Immature natural killer cell (primary cell): Measurements from ENCODE around the gene OR10AD1. TPM values are rescaled to one million over a fixed set of nuclear protein-coding genes. Genes with fewer than 3 reads are reported as not detected.
"Not testable (repeated sequence)": the region's sequence is repeated elsewhere in the genome, so short reads cannot be mapped to it uniquely, and the experiment has no call there.

ENCODE experiments used
- DNase-seq, 3 donors: peaks; one replicate each; pipeline ENCODE4 v3.0.0; 2022; ENCODE audit warnings: mixed read lengths in 1 of 3
- H3K27ac Mint-ChIP-seq, 6 donors: one replicate each; pipeline ENCODE4 v1.8.0; 2020; ENCODE audit warnings: mixed read lengths in 6 of 6, mild to moderate bottlenecking in 5 of 6, inconsistent platforms in 4 of 6, moderate library complexity in 3 of 6
- H3K27me3 Mint-ChIP-seq, 3 donors: one replicate each; pipeline ENCODE4 v1.8.0; 2020 to 2021; ENCODE audit warnings: low read depth in 3 of 3, mild to moderate bottlenecking in 3 of 3, mixed read lengths in 3 of 3, moderate library complexity in 3 of 3, inconsistent platforms in 1 of 3
- H3K36me3 Mint-ChIP-seq, 3 donors: one replicate each; pipeline ENCODE4 v1.8.0; 2020; ENCODE audit warnings: mixed read lengths in 3 of 3, inconsistent platforms in 2 of 3, mild to moderate bottlenecking in 2 of 3
- H3K4me1 Mint-ChIP-seq, 2 donors: one replicate each; pipeline ENCODE4 v1.8.0; 2020; ENCODE audit warnings: inconsistent platforms in 2 of 2, mild to moderate bottlenecking in 2 of 2, mixed read lengths in 2 of 2, moderate library complexity in 1 of 2
- H3K4me3 Mint-ChIP-seq, 5 donors: one replicate each; pipeline ENCODE4 v1.8.0; 2020; ENCODE audit warnings: mild to moderate bottlenecking in 5 of 5, mixed read lengths in 5 of 5, inconsistent platforms in 3 of 5, moderate library complexity in 3 of 5
- H3K9me3 Mint-ChIP-seq, 6 donors: one replicate each; pipeline ENCODE4 v1.8.0; 2020; ENCODE audit warnings: mild to moderate bottlenecking in 6 of 6, mixed read lengths in 6 of 6, inconsistent platforms in 4 of 6, moderate library complexity in 3 of 6
- polyA plus RNA-seq, 3 donors: library from polyadenylated mRNA; unstranded; fragments of 300-500 nt; fragmentation: Illumina TruSeq; gene quantifications; one replicate each; pipeline ENCODE4 v1.2.3, GENCODE V29; 2021

OR10AD1 gene
- polyA plus RNA-seq = not detected

DNA sequence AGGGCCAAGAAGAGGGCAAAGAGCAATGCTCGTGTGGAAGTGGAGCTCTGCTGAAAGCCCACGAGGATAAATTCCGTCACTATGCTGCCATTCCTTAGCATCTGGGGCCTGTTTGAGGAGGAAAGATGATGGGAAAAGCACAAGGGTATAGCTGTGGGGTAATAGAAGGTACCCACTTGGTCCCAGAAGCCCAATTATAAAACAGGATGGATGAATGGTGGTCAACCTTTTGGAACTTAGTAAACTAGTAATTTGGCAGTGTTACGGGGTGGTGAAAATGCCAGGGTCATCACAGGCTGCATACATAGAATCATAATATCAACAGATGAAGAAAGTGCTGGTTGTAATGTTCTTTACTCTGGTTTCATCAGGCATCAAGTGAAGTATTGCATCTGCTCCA lies at the start of gene OR10AD1:
Gene OR10AD1 (minus strand): TSS at position 101 of the 400 bp plus-strand sequence. CDS start 0 bp downstream, at position 101.
- peaks cover 6 to 16% (median 8%) of the 10 kb centered on the region in 3 donors for H3K27me3 Mint-ChIP-seq

GRCh38 chr12:48247181-48247966 lies 44.3 kb upstream of the OR10AD1 start:
- Mint-ChIP-seq H3K36me3 (peaks cover 0 to 2% (median 0%) of the 10 kb centered on the region in 3 donors), H3K4me3 (no peak overlapping the region), H3K9me3 (no peaks in the 10 kb centered on the region), H3K27me3 (peaks cover 2 to 5% (median 4%) of the 10 kb centered on the region in 3 donors), H3K4me1 (no peaks in the 10 kb centered on the region), H3K27ac (no peak overlapping the region)
- no peak for DNase-seq

More for the DNA sequence above, at the start of gene OR10AD1:
- Mint-ChIP-seq H3K27ac (peak within 1 kb of the TSS in 1 of 6 donors; percentile 41), H3K36me3 (peaks cover 23 to 50% (median 36%) of the 10 kb centered on the region in 3 donors), H3K9me3 (peaks cover 24 to 61% (median 37%) of the 10 kb centered on the region in 6 donors), H3K4me1 (peaks cover 41 to 49% of the 10 kb centered on the region in 2 donors), H3K4me3 (peak within 1 kb of the TSS in 1 of 5 donors; percentile 39)
- DNase-seq = no peak

DNA sequence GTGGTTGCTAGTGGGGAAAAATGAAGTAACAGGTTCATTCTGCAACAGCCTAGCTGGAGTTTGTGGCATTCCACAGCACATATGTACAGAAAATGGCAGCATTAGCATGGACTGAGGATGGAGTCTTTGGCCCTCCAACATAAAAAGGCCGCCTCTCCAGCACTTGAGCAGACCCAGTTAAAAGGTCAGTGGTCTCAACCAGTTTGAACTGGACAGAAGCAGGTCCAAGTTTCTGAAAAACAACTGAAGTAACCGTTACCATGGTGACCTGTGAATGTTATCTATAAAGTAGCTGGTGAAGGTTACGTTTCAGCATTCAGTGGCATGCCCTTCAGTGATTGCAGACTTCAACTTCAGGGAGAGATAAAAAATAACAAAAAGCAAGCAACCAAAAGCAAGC lies 34.1 kb upstream of the OR10AD1 start:
- Mint-ChIP-seq H3K4me3 (no peak overlapping the region), H3K9me3 (peaks cover 0 to 2% (median 0%) of the 10 kb centered on the region in 6 donors), H3K4me1 (no peaks in the 10 kb centered on the region), H3K27ac (no peak overlapping the region), H3K36me3 (no peaks in the 10 kb centered on the region), H3K27me3 (peaks cover 5 to 15% (median 5%) of the 10 kb centered on the region in 3 donors)
- no peak for DNase-seq

DNA sequence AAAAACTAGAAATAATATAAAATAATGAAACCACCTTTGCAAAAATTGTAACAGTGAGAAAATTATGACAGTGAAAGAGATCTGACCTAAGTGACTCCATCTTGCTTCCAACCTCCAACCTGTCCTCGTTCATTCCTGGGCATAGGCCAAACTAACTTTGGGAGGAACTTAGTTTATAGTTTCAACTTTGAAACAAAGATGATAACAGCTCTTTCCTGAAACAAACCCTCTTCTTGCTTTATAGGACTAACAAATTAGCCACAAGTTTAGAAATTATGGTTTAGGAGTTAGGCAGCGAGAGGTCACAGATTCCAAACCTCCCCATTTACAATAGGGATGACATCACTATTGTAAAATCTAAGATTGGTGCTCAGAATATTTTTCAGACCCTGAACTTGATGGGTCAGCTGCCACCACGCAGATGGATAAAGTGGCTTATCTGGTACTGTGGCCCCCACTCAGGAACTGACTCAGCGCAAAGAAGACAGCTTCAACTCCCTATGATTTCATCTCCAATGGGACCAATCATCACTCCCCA lies 32.8 kb upstream of the OR10AD1 start:
- Mint-ChIP-seq H3K4me3 (no peak overlapping the region), H3K27me3 (peaks cover 5 to 15% (median 5%) of the 10 kb centered on the region in 3 donors), H3K27ac (no peak overlapping the region), H3K9me3 (peaks cover 0 to 4% (median 0%) of the 10 kb centered on the region in 6 donors), H3K36me3 (no peaks in the 10 kb centered on the region), H3K4me1 (no peaks in the 10 kb centered on the region)
- DNase-seq = no peak

DNA sequence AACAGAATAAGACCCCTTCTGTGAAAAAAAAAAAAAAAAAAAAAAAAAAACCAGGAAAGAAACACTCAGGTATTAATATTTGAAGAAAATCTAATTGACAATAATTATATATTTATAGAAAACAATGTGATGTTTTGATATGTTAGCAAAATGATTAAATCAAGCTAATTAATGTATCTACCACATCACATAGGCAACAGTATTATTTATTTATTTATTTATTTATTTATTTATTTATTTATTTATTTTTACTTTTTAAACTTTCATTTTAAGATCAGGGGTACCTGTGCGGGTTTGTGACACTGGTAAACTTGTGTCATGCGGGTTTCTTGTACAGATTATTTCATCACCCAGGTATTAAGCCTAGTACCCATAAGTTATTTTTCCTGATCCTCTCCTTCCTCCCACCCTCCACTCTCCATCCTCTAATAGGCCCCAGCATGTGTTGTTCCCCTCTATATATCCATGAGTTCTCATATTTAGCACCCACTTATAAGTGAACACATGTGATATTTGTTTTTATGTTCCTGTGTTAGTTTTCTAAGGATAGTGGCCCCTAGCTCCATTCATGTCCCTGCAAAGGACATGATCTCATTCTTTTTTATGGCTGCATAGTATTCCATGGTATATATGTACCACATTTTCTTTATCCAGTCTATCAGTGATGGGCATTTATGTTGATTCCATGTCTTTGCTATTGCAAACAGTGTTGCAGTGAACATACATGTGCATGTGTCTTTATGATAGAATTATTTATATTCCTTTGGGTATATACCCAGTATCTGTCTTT lies 28.3 kb upstream of the OR10AD1 start:
- not testable (repeated sequence) for H3K27ac Mint-ChIP-seq, H3K4me1 Mint-ChIP-seq, H3K36me3 Mint-ChIP-seq, H3K4me3 Mint-ChIP-seq, DNase-seq
- peaks cover 0 to 15% (median 4%) of the 10 kb centered on the region in 6 donors for H3K9me3 Mint-ChIP-seq
- peaks cover 4 to 20% (median 10%) of the 10 kb centered on the region in 3 donors for H3K27me3 Mint-ChIP-seq

DNA sequence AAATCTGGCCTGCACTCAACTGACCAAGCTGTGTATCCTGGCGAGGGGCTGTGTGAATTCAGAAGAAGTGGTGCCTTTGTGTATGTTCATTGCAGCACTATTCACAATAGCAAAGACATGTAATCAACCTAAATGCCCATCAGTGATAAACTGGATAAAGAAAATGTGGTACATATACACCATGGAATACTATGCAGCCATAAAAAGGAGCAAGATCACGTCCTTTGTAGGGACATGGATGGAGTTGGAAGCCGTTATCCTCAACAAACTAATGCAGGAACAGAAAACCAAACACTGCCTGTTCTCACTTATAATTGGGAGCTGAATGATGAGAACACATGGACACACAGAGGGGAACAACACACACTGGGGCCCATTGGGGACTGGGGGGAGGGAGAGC lies 21.4 kb upstream of the OR10AD1 start:
- not testable (repeated sequence) for H3K4me1 Mint-ChIP-seq, H3K4me3 Mint-ChIP-seq, H3K27ac Mint-ChIP-seq, H3K36me3 Mint-ChIP-seq, DNase-seq
- Mint-ChIP-seq H3K9me3 (peaks cover 0 to 15% (median 4%) of the 10 kb centered on the region in 6 donors), H3K27me3 (peaks cover 5 to 37% (median 7%) of the 10 kb centered on the region in 3 donors)

DNA sequence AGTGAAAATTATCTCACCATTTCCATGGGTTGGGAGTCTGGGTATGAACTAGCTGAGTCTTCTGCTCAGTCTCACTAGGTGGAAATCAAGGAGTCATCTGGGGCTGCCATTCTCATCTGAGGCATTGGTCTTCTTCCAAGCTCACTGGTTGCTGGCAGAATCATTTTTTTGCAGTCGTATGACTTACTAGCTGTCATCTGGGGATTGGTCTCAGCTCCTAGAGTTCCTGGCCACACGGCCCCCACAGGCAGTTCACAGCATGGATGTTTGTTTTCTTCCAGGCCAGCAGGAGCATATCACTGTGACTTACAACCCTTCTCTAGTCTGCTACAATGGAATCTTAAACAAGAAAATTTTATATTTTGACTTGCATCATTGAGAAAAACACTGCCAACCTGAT lies 18.6 kb upstream of the OR10AD1 start:
- Mint-ChIP-seq H3K27me3 (peaks cover 2 to 30% (median 2%) of the 10 kb centered on the region in 3 donors), H3K27ac (no peak overlapping the region), H3K4me1 (no peaks in the 10 kb centered on the region), H3K9me3 (peaks cover 0 to 2% (median 0%) of the 10 kb centered on the region in 6 donors), H3K4me3 (no peak overlapping the region), H3K36me3 (peaks cover 0 to 3% (median 0%) of the 10 kb centered on the region in 3 donors)
- DNase-seq = no peak

DNA sequence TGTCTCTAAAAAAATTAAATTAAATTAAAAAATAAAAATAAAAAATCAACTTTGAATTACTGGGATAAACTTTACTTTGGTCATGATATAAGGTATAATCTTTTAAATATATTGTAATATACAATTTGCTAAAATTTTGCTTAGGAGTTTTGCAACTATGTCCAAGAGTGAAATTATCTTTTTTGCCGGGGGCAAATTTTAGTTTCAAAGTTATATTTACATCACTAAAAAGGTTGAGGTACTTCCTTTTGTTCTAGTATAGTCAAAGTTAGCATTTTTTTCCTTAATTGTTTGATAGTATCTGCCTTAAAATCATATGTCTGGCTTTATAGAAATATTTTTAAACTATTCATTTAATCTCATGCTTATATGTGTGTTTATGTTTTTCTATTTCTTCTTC lies 17.6 kb upstream of the OR10AD1 start:
- no peak for DNase-seq
- Mint-ChIP-seq H3K36me3 (peaks cover 0 to 3% (median 0%) of the 10 kb centered on the region in 3 donors), H3K27ac (no peak overlapping the region), H3K4me3 (no peak overlapping the region), H3K4me1 (no peaks in the 10 kb centered on the region), H3K9me3 (no peaks in the 10 kb centered on the region), H3K27me3 (peaks cover 2 to 23% (median 2%) of the 10 kb centered on the region in 3 donors)

- Mint-ChIP-seq H3K4me1 (no peaks in the 10 kb centered on the region), H3K36me3 (peaks cover 0 to 3% (median 0%) of the 10 kb centered on the region in 3 donors), H3K4me3 (no peak overlapping the region), H3K27ac (no peak overlapping the region), H3K9me3 (no peaks in the 10 kb centered on the region), H3K27me3 (peaks cover 2 to 21% (median 2%) of the 10 kb centered on the region in 3 donors)
- no peak for DNase-seq
These were observed 16.5 kb upstream of the OR10AD1 start for GRCh38 chr12:48219631-48220030.

GRCh38 chr12:48216785-48217184 lies 13.7 kb upstream of the OR10AD1 start:
- no peak overlapping the region for H3K4me3 Mint-ChIP-seq
- H3K27ac Mint-ChIP-seq = no peak overlapping the region
- DNase-seq = no peak
- peaks cover 1 to 10% (median 6%) of the 10 kb centered on the region in 3 donors for H3K27me3 Mint-ChIP-seq
- H3K9me3 Mint-ChIP-seq = peaks cover 0 to 2% (median 0%) of the 10 kb centered on the region in 6 donors
- peaks cover 6 to 16% of the 10 kb centered on the region in 2 donors for H3K4me1 Mint-ChIP-seq
- no peaks in the 10 kb centered on the region for H3K36me3 Mint-ChIP-seq

- not testable (repeated sequence) for DNase-seq, H3K27ac Mint-ChIP-seq, H3K4me3 Mint-ChIP-seq
- peaks cover 3 to 23% (median 21%) of the 10 kb centered on the region in 3 donors for H3K36me3 Mint-ChIP-seq
- H3K27me3 Mint-ChIP-seq = peaks cover 4 to 11% (median 7%) of the 10 kb centered on the region in 3 donors
- peaks cover 6 to 16% of the 10 kb centered on the region in 2 donors for H3K4me1 Mint-ChIP-seq
- peaks cover 17 to 50% (median 32%) of the 10 kb centered on the region in 6 donors for H3K9me3 Mint-ChIP-seq
These were observed 6.4 kb upstream of the OR10AD1 start for GRCh38 chr12:48209495-48209894.

DNA sequence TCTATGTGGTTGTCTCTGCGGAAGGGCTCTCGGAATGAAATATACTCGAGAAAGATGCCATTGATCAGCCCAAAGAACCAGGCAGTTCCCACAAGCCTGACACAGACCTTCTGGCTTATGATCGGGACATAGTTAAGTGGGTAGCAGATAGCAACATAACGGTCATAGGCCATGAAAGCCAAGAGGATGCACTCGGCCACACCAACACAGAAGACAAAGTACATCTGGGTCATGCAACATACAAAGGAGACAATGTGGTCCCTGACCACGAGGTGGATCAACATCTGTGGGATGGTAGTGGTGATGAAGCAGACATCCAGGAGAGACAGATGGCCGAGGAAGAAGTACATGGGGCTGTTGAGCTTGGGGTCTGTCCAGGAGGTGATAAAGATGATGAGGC lies 326 bp downstream of the OR10AD1 start:
- DNase-seq = no peak
- Mint-ChIP-seq H3K4me1 (peaks cover 43 to 54% of the 10 kb centered on the region in 2 donors), H3K27ac (peak overlapping the region in 1 of 6 donors; percentile 41), H3K36me3 (peaks cover 23 to 50% (median 36%) of the 10 kb centered on the region in 3 donors), H3K27me3 (peaks cover 9 to 19% (median 10%) of the 10 kb centered on the region in 3 donors), H3K9me3 (peaks cover 20 to 57% (median 33%) of the 10 kb centered on the region in 6 donors), H3K4me3 (peak overlapping the region in 1 of 5 donors; percentile 39)

GRCh38 chr12:48201516-48201915 lies 1.6 kb downstream of the OR10AD1 start:
- Mint-ChIP-seq H3K27ac (peak overlapping the region in 1 of 6 donors; percentile 32), H3K27me3 (peaks cover 9 to 16% (median 11%) of the 10 kb centered on the region in 3 donors), H3K4me3 (peak overlapping the region in 2 of 5 donors; percentile 17 to 31), H3K9me3 (peaks cover 8 to 44% (median 20%) of the 10 kb centered on the region in 6 donors), H3K36me3 (peaks cover 23 to 42% (median 26%) of the 10 kb centered on the region in 3 donors), H3K4me1 (peaks cover 47 to 61% of the 10 kb centered on the region in 2 donors)
- no peak for DNase-seq
